Activated CD8-positive, alpha-beta T cell treated with anti-CD3 and anti-CD28 coated beads, Interleukin-2, amount 10 ng/mL, durations not matched to agents 7 days and 5 days (primary cell): ENCODE results near the gene CES2. TPM values are rescaled to one million over a fixed set of nuclear protein-coding genes. Genes with fewer than 3 reads are reported as not detected.
"Not testable (repeated sequence)": the region's sequence is repeated elsewhere in the genome, so short reads cannot be mapped to it uniquely, and the experiment has no call there.

Source experiments
- ATAC-seq: fragments of 150-1000 bp; cut with Tn5 transposase; one replicate; pipeline ENCODE4 v1.10.0; 2021; ENCODE audit warnings: moderate library complexity
- CTCF ChIA-PET: fragments of 350-600 bp; sonication (Branson Sonifier 250); formaldehyde crosslinking; loops from one replicate; lab custom pipeline; 2021; ENCODE audit warnings: antibody characterized with exemption; lab: Charles Lee
- POLR2A ChIA-PET: fragments of 350-600 bp; sonication (Branson Sonifier 250); formaldehyde crosslinking; loops from one replicate; lab custom pipeline; 2021; ENCODE audit warnings: antibody characterized with exemption; lab: Charles Lee
- DNase-seq: peaks from one replicate; pipeline ENCODE4 v3.0.0-alpha.2; 2020
- H3K27ac Mint-ChIP-seq: one replicate; pipeline ENCODE4 v1.8.0; 2021; ENCODE audit warnings: mild to moderate bottlenecking, mixed read lengths
- H3K27me3 Mint-ChIP-seq: one replicate; pipeline ENCODE4 v1.8.0; 2021; ENCODE audit warnings: low read depth, mixed read lengths
- H3K36me3 Mint-ChIP-seq: one replicate; pipeline ENCODE4 v1.8.0; 2021; ENCODE audit warnings: low read depth, mixed read lengths
- H3K4me1 Mint-ChIP-seq: one replicate; pipeline ENCODE4 v1.8.0; 2021; ENCODE audit warnings: low read depth, mixed read lengths
- H3K4me3 Mint-ChIP-seq: one replicate; pipeline ENCODE4 v1.8.0; 2021; ENCODE audit warnings: mild to moderate bottlenecking, mixed read lengths
- H3K9me3 Mint-ChIP-seq: one replicate; pipeline ENCODE4 v1.8.0; 2022; ENCODE audit warnings: mixed read lengths; ENCODE audit not compliant: insufficient read depth
- total RNA-seq, 2 experiments: library from RNA; stranded (reverse); gene quantifications; one replicate each; pipeline ENCODE4 v1.2.3, GENCODE V29; 2021

The CES2 gene
- total RNA-seq, 2 experiments from 2014 or later: 29.7 to 34.0 TPM

- no peak for ATAC-seq
- no peaks in the 10 kb centered on the region for H3K27me3 Mint-ChIP-seq
- POLR2A ChIA-PET: interaction anchor here (0.9 to 1.4 kb wide), 3 partner anchors 9 to 33 kb away, joined by 3 to 8 read pairs (median 3); no protein-coding TSS in a partner anchor
- H3K36me3 Mint-ChIP-seq: peaks cover 8% of the 10 kb centered on the region
- CTCF ChIA-PET: interaction anchor here (0.7 to 6.7 kb wide), 33 partner anchors 9 to 290 kb away, joined by 3 to 94 read pairs (median 5); partner anchors contain the start of genes CDH16, CES3, NAE1 and PDP2
- H3K9me3 Mint-ChIP-seq: no peaks in the 10 kb centered on the region
- no peak overlapping the region for H3K4me3 Mint-ChIP-seq
- peaks cover 22% of the 10 kb centered on the region for H3K4me1 Mint-ChIP-seq
- H3K27ac Mint-ChIP-seq: no peak overlapping the region
- DNase-seq: no peak
Observed at GRCh38 chr16:66895689-66895979, 39.7 kb upstream of the CES2 start.

DNA sequence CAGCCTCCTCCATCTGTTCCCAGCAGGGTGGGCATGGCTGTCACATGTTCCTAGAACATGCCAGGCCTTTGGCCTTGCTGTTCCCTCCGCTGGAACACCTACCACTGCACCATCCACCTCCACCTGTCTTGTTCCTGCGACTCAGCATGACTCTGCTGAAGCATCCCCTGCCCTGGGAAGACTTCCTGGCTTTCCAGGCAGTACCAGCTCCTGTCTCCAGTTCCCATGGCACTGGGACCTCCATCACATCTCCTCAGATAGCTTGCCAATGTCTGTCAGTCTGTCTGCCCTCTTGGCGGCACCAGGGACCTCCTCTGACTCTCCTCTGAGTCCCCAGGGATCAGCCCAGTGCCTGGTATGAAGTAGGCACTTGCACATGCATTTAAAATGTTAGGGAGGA, 39.3 kb upstream of the CES2 start:
- Mint-ChIP-seq H3K4me3 (no peak overlapping the region), H3K27me3 (no peaks in the 10 kb centered on the region), H3K9me3 (no peaks in the 10 kb centered on the region), H3K27ac (no peak overlapping the region), H3K36me3 (peaks cover 8% of the 10 kb centered on the region), H3K4me1 (peaks cover 22% of the 10 kb centered on the region)
- CTCF ChIA-PET: interaction anchor here (0.9 to 6.7 kb wide), 20 partner anchors 9 to 261 kb away, joined by 3 to 94 read pairs (median 8); partner anchors contain the start of genes CDH16, CES3, PDP2 and RRAD
- POLR2A ChIA-PET: interaction anchor here (1.4 kb wide), 1 partner anchor 33 kb away, joined by 8 read pairs; no protein-coding TSS in a partner anchor
- ATAC-seq: no peak
- DNase-seq: no peak

DNA sequence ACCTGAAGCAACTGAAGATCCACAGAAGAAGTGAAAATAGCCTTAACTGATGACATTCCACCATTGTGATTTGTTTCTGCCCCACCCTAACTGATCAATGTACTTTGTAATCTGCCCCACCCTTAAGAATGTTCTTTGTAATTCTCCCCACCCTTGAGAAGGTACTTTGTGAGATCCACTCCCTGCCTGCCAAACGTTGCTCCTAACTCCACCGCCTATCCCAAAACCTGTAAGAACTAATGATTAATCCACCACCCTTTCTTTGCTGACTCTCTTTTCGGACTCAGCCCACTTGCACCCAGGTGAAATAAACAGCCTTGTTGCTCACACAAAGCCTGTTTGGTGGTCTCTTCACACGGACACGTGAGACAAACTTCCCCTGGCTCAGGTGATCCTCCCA, 38.6 kb upstream of the CES2 start:
- H3K27me3 Mint-ChIP-seq, ATAC-seq, H3K27ac Mint-ChIP-seq, H3K36me3 Mint-ChIP-seq, H3K9me3 Mint-ChIP-seq, POLR2A ChIA-PET, DNase-seq, H3K4me3 Mint-ChIP-seq: not testable (repeated sequence)
- CTCF ChIA-PET: interaction anchor here (2.1 to 6.7 kb wide), 5 partner anchors 14 to 66 kb away, joined by 6 to 94 read pairs (median 13); partner anchors contain the start of genes NAE1 and RRAD
- peaks cover 22% of the 10 kb centered on the region for H3K4me1 Mint-ChIP-seq

DNA sequence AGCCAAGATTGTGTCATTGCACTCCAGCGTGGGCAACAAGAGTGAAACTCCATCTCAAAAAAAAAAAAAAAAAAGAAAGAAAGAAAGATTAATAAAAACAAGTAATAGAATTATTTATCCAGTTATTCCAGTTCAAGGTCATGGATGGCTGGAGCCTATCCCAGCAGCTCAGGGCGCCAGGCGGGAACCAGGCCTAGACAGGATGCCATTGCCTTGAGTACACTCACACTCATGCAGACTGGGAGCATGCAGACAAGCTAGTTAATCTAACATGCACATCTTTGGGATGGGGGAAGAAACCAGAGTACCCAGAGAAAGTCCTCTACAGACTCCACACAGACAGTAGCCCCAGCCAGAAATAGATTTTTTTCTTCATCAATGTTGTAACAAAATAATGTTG, 37.1 kb upstream of the CES2 start:
- ChIA-PET POLR2A (interaction anchor here (0.9 kb wide), 1 partner anchor 12 kb away, joined by 3 read pairs; no protein-coding TSS in a partner anchor), CTCF (interaction anchor here (2.1 to 6.7 kb wide), 2 partner anchors 29 to 67 kb away, joined by 6 to 94 read pairs; partner anchors contain the start of genes NAE1 and RRAD)
- no peaks in the 10 kb centered on the region for H3K27me3 Mint-ChIP-seq
- DNase-seq: no peak
- no peak overlapping the region for H3K4me3 Mint-ChIP-seq
- no peak for ATAC-seq
- H3K36me3 Mint-ChIP-seq: peaks cover under 1% of the 10 kb centered on the region
- no peak overlapping the region for H3K27ac Mint-ChIP-seq
- peaks cover 15% of the 10 kb centered on the region for H3K4me1 Mint-ChIP-seq
- no peaks in the 10 kb centered on the region for H3K9me3 Mint-ChIP-seq

DNA sequence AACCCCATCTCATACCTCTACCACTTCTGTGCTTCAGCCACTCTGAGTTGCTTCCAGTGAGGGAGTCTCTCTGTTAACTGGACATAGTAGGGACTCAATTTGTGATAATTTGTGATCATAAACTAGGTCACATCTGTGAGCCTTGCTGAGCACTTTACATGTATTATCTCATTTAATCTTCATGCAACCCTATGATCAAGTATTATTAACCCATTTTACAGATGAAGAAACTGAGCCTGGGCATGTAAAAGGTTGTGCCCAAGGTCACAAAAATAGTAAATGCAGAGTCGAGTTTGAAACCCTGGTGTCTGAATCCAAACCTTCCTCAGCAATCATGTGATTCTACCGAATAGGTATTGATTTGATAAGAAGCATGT, 36.4 kb upstream of the CES2 start:
- H3K4me3 Mint-ChIP-seq: no peak overlapping the region
- ATAC-seq (no peak), DNase-seq (no peak)
- no peaks in the 10 kb centered on the region for H3K9me3 Mint-ChIP-seq
- H3K36me3 Mint-ChIP-seq: no peaks in the 10 kb centered on the region
- H3K27ac Mint-ChIP-seq: no peak overlapping the region
- POLR2A ChIA-PET: interaction anchor here (0.7 kb wide), 1 partner anchor 27 kb away, joined by 3 read pairs; no protein-coding TSS in a partner anchor
- no peaks in the 10 kb centered on the region for H3K27me3 Mint-ChIP-seq
- CTCF ChIA-PET: interaction anchor here (2.1 kb wide), 1 partner anchor 68 kb away, joined by 6 read pairs; the partner anchor contains the start of gene NAE1
- H3K4me1 Mint-ChIP-seq: peaks cover 13% of the 10 kb centered on the region

DNA sequence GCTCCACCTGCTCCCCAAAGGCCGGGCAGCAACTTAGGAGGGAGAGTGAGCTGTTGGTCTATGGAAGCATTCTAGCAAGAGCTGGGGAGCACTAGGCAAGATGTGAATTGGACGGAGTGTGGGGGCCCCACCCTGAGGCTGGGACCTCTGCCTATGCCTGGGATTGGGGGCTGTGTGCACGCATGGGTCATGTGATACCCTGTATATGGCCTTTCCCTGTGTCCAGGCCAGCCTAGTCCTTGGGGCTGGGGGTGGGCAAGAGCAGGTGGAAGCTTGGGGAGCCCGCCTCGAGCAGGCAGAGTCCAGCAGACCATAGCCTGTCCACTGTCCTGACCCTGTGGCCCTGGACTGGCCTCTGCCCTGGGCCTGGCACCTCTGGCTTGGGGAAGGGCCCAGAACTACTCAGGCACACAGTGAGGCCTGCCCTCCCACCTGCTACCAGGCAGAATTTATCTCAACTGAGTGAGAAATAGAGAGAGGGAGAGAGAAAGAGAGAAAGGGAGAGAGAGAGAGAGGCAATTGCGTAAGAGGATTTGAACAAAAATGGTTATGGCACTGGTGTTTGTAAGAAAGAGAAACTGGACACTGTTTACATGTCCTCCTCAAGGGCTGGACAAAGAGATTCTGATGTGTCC, 35.9 kb upstream of the CES2 start:
- ChIA-PET CTCF (interaction anchor here (0.9 kb wide), 1 partner anchor 10 kb away, joined by 3 read pairs; no protein-coding TSS in a partner anchor), POLR2A (interaction anchor here (0.7 kb wide), 1 partner anchor 26 kb away, joined by 3 read pairs; no protein-coding TSS in a partner anchor)
- ATAC-seq (no peak), DNase-seq (no peak)
- Mint-ChIP-seq H3K36me3 (no peaks in the 10 kb centered on the region), H3K4me3 (no peak overlapping the region), H3K27ac (no peak overlapping the region), H3K4me1 (peaks cover 9% of the 10 kb centered on the region), H3K27me3 (no peaks in the 10 kb centered on the region), H3K9me3 (no peaks in the 10 kb centered on the region)

- ATAC-seq (no peak), DNase-seq (no peak)
- Mint-ChIP-seq H3K27ac (no peak overlapping the region), H3K4me1 (peaks cover 2% of the 10 kb centered on the region), H3K9me3 (no peaks in the 10 kb centered on the region), H3K36me3 (no peaks in the 10 kb centered on the region), H3K27me3 (no peaks in the 10 kb centered on the region), H3K4me3 (no peak overlapping the region)
- ChIA-PET CTCF (interaction anchor here (0.9 to 1.2 kb wide), 2 partner anchors 9 to 10 kb away, joined by 3 read pairs; no protein-coding TSS in a partner anchor), POLR2A (no interaction called here)
Observed at GRCh38 chr16:66899945-66900710, 35.2 kb upstream of the CES2 start.

DNA sequence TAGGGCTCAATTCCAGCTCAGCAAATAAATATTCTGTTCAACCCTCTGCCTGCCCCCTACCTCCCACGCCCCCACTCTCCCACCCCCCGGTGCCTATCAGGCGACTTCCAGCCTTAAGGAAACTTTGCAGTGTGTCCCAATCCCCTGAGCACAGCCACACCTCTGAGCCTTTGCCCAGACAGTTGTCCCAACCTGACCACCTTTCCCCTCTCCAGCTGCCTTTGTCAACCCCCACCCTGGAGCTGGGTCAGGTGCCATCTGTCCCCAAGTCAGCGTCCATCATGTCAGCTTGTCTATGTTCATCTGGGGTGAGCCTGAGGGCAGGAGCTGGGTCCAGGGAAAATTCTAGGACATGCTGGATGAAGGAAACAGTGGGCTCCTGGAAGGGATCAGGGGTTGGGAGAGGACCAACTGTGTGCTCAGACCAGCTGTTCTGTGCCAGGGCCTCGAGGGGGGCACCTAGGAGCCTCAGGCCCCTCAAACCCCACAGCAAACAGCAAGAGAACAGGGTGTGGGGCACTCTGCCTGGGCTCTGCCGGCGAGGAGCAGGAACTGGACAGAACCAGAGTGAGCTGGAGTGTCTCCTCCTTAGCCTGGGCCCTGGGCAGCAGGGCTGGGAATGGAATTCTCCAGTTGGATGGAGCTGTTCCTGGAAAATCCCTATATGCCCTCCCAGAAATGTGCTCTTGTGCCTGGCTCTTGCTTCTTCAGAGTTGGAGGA, 34.4 kb upstream of the CES2 start:
- ATAC-seq (no peak), DNase-seq (no peak)
- Mint-ChIP-seq H3K36me3 (no peaks in the 10 kb centered on the region), H3K4me1 (peaks cover 2% of the 10 kb centered on the region), H3K27me3 (no peaks in the 10 kb centered on the region), H3K27ac (no peak overlapping the region), H3K4me3 (no peak overlapping the region), H3K9me3 (no peaks in the 10 kb centered on the region)
- ChIA-PET CTCF (interaction anchor here (1.2 to 1.6 kb wide), 2 partner anchors 10 to 70 kb away, joined by 3 to 4 read pairs; partner anchors contain the start of gene NAE1), POLR2A (no interaction called here)

DNA sequence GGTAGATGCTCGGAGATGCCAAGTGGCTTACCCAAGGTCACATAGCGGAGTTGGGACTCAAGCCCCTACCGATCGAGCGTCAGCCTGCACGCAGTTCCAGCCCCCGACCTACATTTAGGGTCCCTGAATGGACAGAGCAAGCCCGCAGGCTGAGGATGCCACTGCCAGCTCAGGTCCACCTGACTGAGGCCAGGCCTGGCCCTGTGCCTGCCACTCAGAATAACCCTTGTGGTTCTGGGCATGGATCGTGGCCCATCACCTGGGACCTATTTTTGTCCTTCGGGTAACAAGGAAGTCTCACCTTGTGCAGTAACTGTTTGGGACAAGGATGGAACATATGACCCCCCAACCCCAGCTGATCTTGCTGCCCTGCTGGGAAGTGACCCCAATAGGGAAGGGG, 33.7 kb upstream of the CES2 start:
- Mint-ChIP-seq H3K27ac (no peak overlapping the region), H3K4me1 (peaks cover 6% of the 10 kb centered on the region), H3K4me3 (no peak overlapping the region), H3K36me3 (no peaks in the 10 kb centered on the region), H3K9me3 (no peaks in the 10 kb centered on the region), H3K27me3 (no peaks in the 10 kb centered on the region)
- ChIA-PET POLR2A (no interaction called here), CTCF (interaction anchor here (1.6 kb wide), 1 partner anchor 71 kb away, joined by 4 read pairs; the partner anchor contains the start of gene NAE1)
- DNase-seq (no peak), ATAC-seq (no peak)

GRCh38 chr16:66902648-66903543, 32.4 kb upstream of the CES2 start:
- Mint-ChIP-seq H3K4me1 (peaks cover 6% of the 10 kb centered on the region), H3K36me3 (no peaks in the 10 kb centered on the region), H3K27me3 (no peaks in the 10 kb centered on the region), H3K27ac (no peak overlapping the region), H3K9me3 (no peaks in the 10 kb centered on the region), H3K4me3 (no peak overlapping the region)
- DNase-seq (no peak), ATAC-seq (no peak)
- CTCF ChIA-PET: interaction anchor here (0.9 to 5.5 kb wide), 6 partner anchors 8 to 72 kb away, joined by 3 to 27 read pairs (median 4); partner anchors contain the start of genes NAE1 and RRAD
- POLR2A ChIA-PET: interaction anchor here (0.6 kb wide), 1 partner anchor 34 kb away, joined by 3 read pairs; no protein-coding TSS in a partner anchor
